Measurements from ENCODE around the gene RABL2A.
"Not testable (repeated sequence)": the region's sequence is repeated elsewhere in the genome, so short reads cannot be mapped to it uniquely, and the experiment has no call there.

Gene RABL2A

GRCh38 chr2:113650834-113651815, 24.1 kb downstream of the RABL2A start:
- not testable (repeated sequence) for H3K27ac Mint-ChIP-seq; DNase-seq (ENCODE audit: low spot score); H3K27me3 Mint-ChIP-seq (ENCODE audit: low read depth); H3K36me3 Mint-ChIP-seq (ENCODE audit: low read depth); H3K9me3 Mint-ChIP-seq; H3K4me3 Mint-ChIP-seq; H3K4me1 Mint-ChIP-seq (ENCODE audit: low read depth)

GRCh38 chr2:113652599-113652998, 25.5 kb downstream of the RABL2A start:
- not testable (repeated sequence) for H3K4me1 Mint-ChIP-seq (ENCODE audit: low read depth); H3K27me3 Mint-ChIP-seq (ENCODE audit: low read depth); DNase-seq (ENCODE audit: low spot score)

GRCh38 chr2:113656031-113656624, 29.1 kb downstream of the RABL2A start:
- peak; percentile 11 for DNase-seq (ENCODE audit: low spot score)
- Mint-ChIP-seq H3K4me3 (peak overlapping the region; percentile 76), H3K4me1 (ENCODE audit: low read depth) (peaks cover 10% of the 10 kb centered on the region), H3K27ac (peak overlapping the region; percentile 85)
- H3K9me3 Mint-ChIP-seq; H3K27me3 Mint-ChIP-seq (ENCODE audit: low read depth); H3K36me3 Mint-ChIP-seq (ENCODE audit: low read depth): not testable (repeated sequence)

More at GRCh38 chr2:113652599-113652998, 25.5 kb downstream of the RABL2A start:
- H3K9me3 Mint-ChIP-seq; H3K4me3 Mint-ChIP-seq; H3K36me3 Mint-ChIP-seq (ENCODE audit: low read depth); H3K27ac Mint-ChIP-seq: not testable (repeated sequence)

- not testable (repeated sequence) for H3K4me3 Mint-ChIP-seq; DNase-seq (ENCODE audit: low spot score); H3K36me3 Mint-ChIP-seq (ENCODE audit: low read depth); H3K9me3 Mint-ChIP-seq; H3K27ac Mint-ChIP-seq; H3K27me3 Mint-ChIP-seq (ENCODE audit: low read depth)
- peaks cover 10% of the 10 kb centered on the region for H3K4me1 Mint-ChIP-seq (ENCODE audit: low read depth)
Measured at GRCh38 chr2:113657735-113658134, 30.7 kb downstream of the RABL2A start.

- not testable (repeated sequence) for H3K36me3 Mint-ChIP-seq (ENCODE audit: low read depth); H3K9me3 Mint-ChIP-seq; DNase-seq (ENCODE audit: low spot score); H3K4me3 Mint-ChIP-seq; H3K4me1 Mint-ChIP-seq (ENCODE audit: low read depth); H3K27ac Mint-ChIP-seq; H3K27me3 Mint-ChIP-seq (ENCODE audit: low read depth)
Measured at GRCh38 chr2:113663285-113664060, 36.4 kb downstream of the RABL2A start.

GRCh38 chr2:113664761-113665533, 37.9 kb downstream of the RABL2A start:
- not testable (repeated sequence) for H3K27me3 Mint-ChIP-seq (ENCODE audit: low read depth); DNase-seq (ENCODE audit: low spot score); H3K27ac Mint-ChIP-seq; H3K9me3 Mint-ChIP-seq; H3K36me3 Mint-ChIP-seq (ENCODE audit: low read depth); H3K4me3 Mint-ChIP-seq; H3K4me1 Mint-ChIP-seq (ENCODE audit: low read depth)

- H3K9me3 Mint-ChIP-seq; H3K27me3 Mint-ChIP-seq (ENCODE audit: low read depth); H3K27ac Mint-ChIP-seq; H3K4me1 Mint-ChIP-seq (ENCODE audit: low read depth); DNase-seq (ENCODE audit: low spot score); H3K4me3 Mint-ChIP-seq; H3K36me3 Mint-ChIP-seq (ENCODE audit: low read depth): not testable (repeated sequence)
Measured at GRCh38 chr2:113669013-113669412, 41.9 kb downstream of the RABL2A start.

- no peaks in the 10 kb centered on the region for H3K36me3 Mint-ChIP-seq (ENCODE audit: low read depth)
- H3K4me3 Mint-ChIP-seq, result no peak overlapping the region
- no peaks in the 10 kb centered on the region for H3K4me1 Mint-ChIP-seq (ENCODE audit: low read depth)
- no peaks in the 10 kb centered on the region for H3K9me3 Mint-ChIP-seq
- H3K27ac Mint-ChIP-seq, result no peak overlapping the region
- no peaks in the 10 kb centered on the region for H3K27me3 Mint-ChIP-seq (ENCODE audit: low read depth)
- no peak for DNase-seq (ENCODE audit: low spot score)
Measured at GRCh38 chr2:113672326-113672932, 45.4 kb downstream of the RABL2A start.

GRCh38 chr2:113675875-113676274, 48.8 kb downstream of the RABL2A start:
- H3K27ac Mint-ChIP-seq, result no peak overlapping the region

GRCh38 chr2:113676623-113677266, 49.7 kb downstream of the RABL2A start:
- no peaks in the 10 kb centered on the region for H3K27me3 Mint-ChIP-seq (ENCODE audit: low read depth)
- H3K9me3 Mint-ChIP-seq, result no peaks in the 10 kb centered on the region
- DNase-seq (ENCODE audit: low spot score), result no peak
- H3K4me3 Mint-ChIP-seq, result no peak overlapping the region
- no peaks in the 10 kb centered on the region for H3K36me3 Mint-ChIP-seq (ENCODE audit: low read depth)
- no peak overlapping the region for H3K27ac Mint-ChIP-seq
- peaks cover 13% of the 10 kb centered on the region for H3K4me1 Mint-ChIP-seq (ENCODE audit: low read depth)

More at GRCh38 chr2:113675875-113676274, 48.8 kb downstream of the RABL2A start:
- Mint-ChIP-seq H3K9me3 (no peaks in the 10 kb centered on the region), H3K4me3 (no peak overlapping the region), H3K36me3 (ENCODE audit: low read depth) (no peaks in the 10 kb centered on the region), H3K4me1 (ENCODE audit: low read depth) (peaks cover 12% of the 10 kb centered on the region), H3K27me3 (ENCODE audit: low read depth) (no peaks in the 10 kb centered on the region)
- DNase-seq (ENCODE audit: low spot score), result no peak

- no peaks in the 10 kb centered on the region for H3K27me3 Mint-ChIP-seq (ENCODE audit: low read depth)
- no peak for DNase-seq (ENCODE audit: low spot score)
- no peaks in the 10 kb centered on the region for H3K9me3 Mint-ChIP-seq
- H3K4me1 Mint-ChIP-seq (ENCODE audit: low read depth), result peaks cover 13% of the 10 kb centered on the region
- no peaks in the 10 kb centered on the region for H3K36me3 Mint-ChIP-seq (ENCODE audit: low read depth)
- no peak overlapping the region for H3K4me3 Mint-ChIP-seq
- H3K27ac Mint-ChIP-seq, result no peak overlapping the region
Measured at GRCh38 chr2:113677330-113677729, 50.3 kb downstream of the RABL2A start.

- H3K9me3 Mint-ChIP-seq, result peaks cover 8% of the 10 kb centered on the region
- no peak for DNase-seq (ENCODE audit: low spot score)
- no peaks in the 10 kb centered on the region for H3K27me3 Mint-ChIP-seq (ENCODE audit: low read depth)
- H3K4me3 Mint-ChIP-seq, result no peak overlapping the region
- H3K27ac Mint-ChIP-seq, result no peak overlapping the region
- peaks cover 4% of the 10 kb centered on the region for H3K36me3 Mint-ChIP-seq (ENCODE audit: low read depth)
- H3K4me1 Mint-ChIP-seq (ENCODE audit: low read depth), result peaks cover 13% of the 10 kb centered on the region
Measured at GRCh38 chr2:113679457-113679856, 52.4 kb downstream of the RABL2A start.

- H3K27me3 Mint-ChIP-seq (ENCODE audit: low read depth), result no peaks in the 10 kb centered on the region
- peaks cover 8% of the 10 kb centered on the region for H3K9me3 Mint-ChIP-seq
- no peak overlapping the region for H3K27ac Mint-ChIP-seq
- peaks cover 7% of the 10 kb centered on the region for H3K4me1 Mint-ChIP-seq (ENCODE audit: low read depth)
- DNase-seq (ENCODE audit: low spot score), result no peak
- no peak overlapping the region for H3K4me3 Mint-ChIP-seq
- H3K36me3 Mint-ChIP-seq (ENCODE audit: low read depth), result peaks cover 4% of the 10 kb centered on the region
Measured at GRCh38 chr2:113685471-113685870, 58.4 kb downstream of the RABL2A start.
